Tibial artery (tissue), 4 donors: ENCODE data around the gene GUCY2D.

Source experiments
- DNase-seq, 2 donors: peaks; one replicate each; pipeline ENCODE4 v3.0.0-alpha.2; 2019
- H3K27ac ChIP-seq, 2 donors: fragments of 200-600 bp; sonication (generic) in 1 of 2; 1 replicate in 1 of 2; 2 replicates in 1 of 2; pipeline ENCODE4 v1.5.1; 2018 to 2019; ENCODE audit warnings: mild to moderate bottlenecking in 1 of 2
- H3K27me3 ChIP-seq, 2 donors: fragments of 200-600 bp; sonication (generic) in 1 of 2; one replicate each; pipeline versions ENCODE4 v1.5.1 to v1.6.0; 2016 to 2019
- H3K36me3 ChIP-seq, 3 donors: fragments of 200-600 bp; sonication (generic) in 2 of 3; one replicate each; pipeline ENCODE4 v1.5.1; 2016 to 2019; ENCODE audit warnings: mild to moderate bottlenecking in 2 of 3
- H3K4me1 ChIP-seq, 4 donors: fragments of 200-600 bp; sonication (generic) in 2 of 4; 1 replicate in 3 of 4; 2 replicates in 1 of 4; pipeline ENCODE4 v1.5.1; 2016 to 2019
- H3K4me3 ChIP-seq, 2 donors: fragments of 200-600 bp; sonication (generic) in 1 of 2; 1 replicate in 1 of 2; 2 replicates in 1 of 2; pipeline ENCODE4 v1.5.1; 2018 to 2019; ENCODE audit warnings: mild to moderate bottlenecking in 2 of 2
- H3K9me3 ChIP-seq, 3 donors: fragments of 200-600 bp; sonication (generic) in 1 of 3; one replicate each; pipeline ENCODE4 v1.5.1; 2016 to 2019
- intact Hi-C: fragments of 100-400 bp; cut with DNase I; formaldehyde crosslinking; loops from one replicate; pipeline ENCODE4 v1.15.0; 2023; ENCODE audit warnings: low total_unique reads
- TF ChIP-seq, protein P1 (sequence below), 2 experiments: fragments of 200-600 bp in 1 of 2; fragments of 450-650 bp in 1 of 2; IDR thresholded peaks; one replicate each; pipeline ENCODE4 v1.5.1; 2017 to 2019; ENCODE audit warnings: antibody characterized with exemption in 2 of 2, mild to moderate bottlenecking in 1 of 2, moderate library complexity in 1 of 2

GUCY2D gene

DNA sequence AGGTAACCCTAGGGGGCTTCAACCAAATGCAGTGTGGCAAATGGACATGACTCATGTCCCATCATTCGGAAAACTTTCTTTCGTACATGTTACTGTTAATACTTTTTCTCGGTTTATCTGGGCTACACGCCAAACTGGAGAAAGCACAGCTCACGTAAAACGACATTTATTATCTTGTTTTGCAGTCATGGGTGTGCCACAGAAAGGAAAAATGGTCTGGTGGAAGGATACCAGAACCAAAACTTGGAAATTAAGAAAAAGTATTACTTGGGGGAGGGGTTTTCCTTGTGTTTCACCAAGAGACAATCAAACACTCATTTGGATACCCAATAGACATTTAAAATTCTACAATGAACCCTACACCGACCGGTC is 60.0 kb downstream of the GUCY2D start:
- peaks cover 0 to 9% (median 3%) of the 10 kb centered on the region in 4 donors for H3K4me1 ChIP-seq
- H3K36me3 ChIP-seq: no peaks in the 10 kb centered on the region
- H3K9me3 ChIP-seq: no peaks in the 10 kb centered on the region
- H3K27ac ChIP-seq: no peak overlapping the region
- DNase-seq: no peak
- H3K4me3 ChIP-seq: no peak overlapping the region
- intact Hi-C loops: loop anchor here (2.0 kb wide), 1 partner anchor 14 kb away; no protein-coding TSS in a partner anchor
- TF ChIP-seq, protein P1, sequence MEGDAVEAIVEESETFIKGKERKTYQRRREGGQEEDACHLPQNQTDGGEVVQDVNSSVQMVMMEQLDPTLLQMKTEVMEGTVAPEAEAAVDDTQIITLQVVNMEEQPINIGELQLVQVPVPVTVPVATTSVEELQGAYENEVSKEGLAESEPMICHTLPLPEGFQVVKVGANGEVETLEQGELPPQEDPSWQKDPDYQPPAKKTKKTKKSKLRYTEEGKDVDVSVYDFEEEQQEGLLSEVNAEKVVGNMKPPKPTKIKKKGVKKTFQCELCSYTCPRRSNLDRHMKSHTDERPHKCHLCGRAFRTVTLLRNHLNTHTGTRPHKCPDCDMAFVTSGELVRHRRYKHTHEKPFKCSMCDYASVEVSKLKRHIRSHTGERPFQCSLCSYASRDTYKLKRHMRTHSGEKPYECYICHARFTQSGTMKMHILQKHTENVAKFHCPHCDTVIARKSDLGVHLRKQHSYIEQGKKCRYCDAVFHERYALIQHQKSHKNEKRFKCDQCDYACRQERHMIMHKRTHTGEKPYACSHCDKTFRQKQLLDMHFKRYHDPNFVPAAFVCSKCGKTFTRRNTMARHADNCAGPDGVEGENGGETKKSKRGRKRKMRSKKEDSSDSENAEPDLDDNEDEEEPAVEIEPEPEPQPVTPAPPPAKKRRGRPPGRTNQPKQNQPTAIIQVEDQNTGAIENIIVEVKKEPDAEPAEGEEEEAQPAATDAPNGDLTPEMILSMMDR (IDR thresholded peaks at IDR 0.05): no peak
- peaks cover 0 to 78% of the 10 kb centered on the region in 2 donors for H3K27me3 ChIP-seq

DNA sequence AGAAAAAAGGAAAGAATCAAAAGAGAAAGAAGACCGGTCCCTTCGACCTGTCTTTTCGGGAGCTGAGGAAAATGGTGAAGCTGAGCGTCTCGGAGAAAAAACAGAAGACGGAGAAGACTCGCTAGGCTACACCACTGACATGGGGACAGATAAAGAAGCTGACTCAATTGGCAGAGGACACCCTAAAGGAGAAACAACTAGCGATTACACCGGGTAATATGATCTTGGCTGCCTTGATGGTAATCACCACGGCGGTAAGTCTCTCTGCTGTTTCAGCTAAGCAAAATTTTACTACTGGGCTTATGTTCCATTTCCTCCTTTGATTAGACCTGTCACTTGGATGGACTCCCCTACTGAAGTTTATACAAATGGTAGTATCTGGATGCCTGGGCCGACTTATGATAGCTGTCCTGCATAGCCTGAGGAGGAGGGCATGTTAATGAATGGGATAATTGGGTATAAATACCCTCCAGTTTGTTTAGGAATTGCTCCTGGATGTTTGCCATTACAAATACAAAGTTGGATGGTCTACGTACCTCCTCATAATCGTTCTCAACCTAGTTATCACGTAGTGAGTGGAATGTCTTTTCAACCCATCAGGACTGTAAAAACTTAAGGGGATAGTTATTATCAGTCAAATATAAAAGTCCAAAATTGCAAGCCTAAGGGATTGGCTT is 60.5 kb downstream of the GUCY2D start:
- Histone ChIP-seq H3K9me3 (no peaks in the 10 kb centered on the region), H3K27me3 (peaks cover 0 to 81% of the 10 kb centered on the region in 2 donors), H3K36me3 (no peaks in the 10 kb centered on the region), H3K4me1 (peaks cover 0 to 7% (median 3%) of the 10 kb centered on the region in 4 donors), H3K4me3 (no peak overlapping the region), H3K27ac (no peak overlapping the region)
- intact Hi-C loops: loop anchor here (2.0 kb wide), 1 partner anchor 14 kb away; no protein-coding TSS in a partner anchor
- DNase-seq: no peak
- TF ChIP-seq, protein P1 (IDR thresholded peaks at IDR 0.05): no peak

DNA sequence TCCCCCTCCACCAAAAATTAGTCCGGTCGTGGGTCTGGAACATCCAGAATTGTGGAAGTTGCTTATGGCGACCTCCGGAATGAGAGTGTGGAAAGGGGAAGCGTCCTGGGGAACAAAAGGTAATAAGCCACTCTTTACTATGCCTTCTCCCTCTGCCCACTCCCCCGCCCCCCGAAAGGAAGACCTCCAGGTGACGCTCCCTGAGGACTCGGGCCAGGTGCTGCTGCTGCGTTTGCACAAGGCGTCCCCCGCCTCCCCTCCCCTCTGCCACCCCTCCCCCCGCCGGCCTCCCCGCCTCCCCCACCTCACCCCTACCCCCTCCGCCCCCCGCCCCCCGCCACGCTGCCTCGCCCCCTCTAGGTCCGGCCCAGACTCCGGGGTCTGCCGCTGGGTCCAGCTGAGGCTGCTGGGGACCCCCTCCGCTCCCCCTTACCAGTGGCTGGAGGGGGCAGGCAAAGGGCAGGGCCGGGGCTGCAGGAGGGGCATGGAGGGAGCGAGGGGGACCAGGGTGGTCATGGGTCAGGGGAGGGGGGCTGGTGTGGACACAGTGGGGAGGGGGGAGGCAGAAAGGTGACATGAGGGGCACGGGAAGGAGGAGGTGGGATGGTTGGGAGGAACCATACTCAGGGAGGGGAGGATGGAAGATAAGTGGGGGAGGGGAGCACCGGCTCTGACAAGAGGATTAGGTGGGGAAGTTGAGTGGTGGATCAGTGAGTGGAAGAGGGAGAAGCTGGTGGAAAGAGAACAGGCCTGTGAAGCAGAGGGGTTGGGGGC is 61.5 kb downstream of the GUCY2D start:
- no peaks in the 10 kb centered on the region for H3K36me3 ChIP-seq
- H3K4me3 ChIP-seq: no peak overlapping the region
- H3K27me3 ChIP-seq: peaks cover 0 to 72% of the 10 kb centered on the region in 2 donors
- H3K4me1 ChIP-seq: peaks cover 0 to 7% (median 3%) of the 10 kb centered on the region in 4 donors
- no peaks in the 10 kb centered on the region for H3K9me3 ChIP-seq
- H3K27ac ChIP-seq: no peak overlapping the region
- intact Hi-C loops: loop anchor here (2.0 kb wide), 1 partner anchor 13 kb away; no protein-coding TSS in a partner anchor
- TF ChIP-seq, protein P1 (IDR thresholded peaks at IDR 0.05): no peak
- no peak for DNase-seq

DNA sequence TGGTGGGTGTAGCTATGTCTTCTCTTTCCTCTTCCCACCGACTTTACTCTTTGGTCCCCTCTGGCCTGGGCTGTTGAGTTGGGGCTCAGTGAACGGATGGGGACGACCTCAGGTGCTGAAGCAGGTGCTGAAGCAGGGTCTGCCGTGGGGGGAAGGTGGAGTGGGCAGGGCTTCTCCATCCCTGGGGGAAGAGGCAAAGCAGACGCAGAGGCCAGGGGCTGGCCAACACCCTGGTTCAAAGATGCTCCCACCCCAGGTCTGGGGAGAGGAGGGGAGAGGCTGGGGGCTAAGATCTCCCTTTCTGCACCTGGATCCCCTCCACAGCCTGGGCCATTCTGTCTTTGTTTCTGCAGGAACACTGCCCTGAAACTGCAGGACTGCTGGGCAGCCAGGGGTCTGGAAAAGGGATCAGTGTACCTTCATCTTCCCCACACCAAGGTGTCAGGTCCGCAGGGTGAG is 62.2 kb downstream of the GUCY2D start:
- intact Hi-C loops: no loop called here
- Histone ChIP-seq H3K4me1 (peaks cover 0 to 7% (median 3%) of the 10 kb centered on the region in 4 donors), H3K9me3 (no peaks in the 10 kb centered on the region), H3K27ac (no peak overlapping the region), H3K27me3 (peaks cover 0 to 65% of the 10 kb centered on the region in 2 donors), H3K4me3 (no peak overlapping the region), H3K36me3 (no peaks in the 10 kb centered on the region)
- TF ChIP-seq, protein P1 (IDR thresholded peaks at IDR 0.05): no peak
- DNase-seq: no peak

DNA sequence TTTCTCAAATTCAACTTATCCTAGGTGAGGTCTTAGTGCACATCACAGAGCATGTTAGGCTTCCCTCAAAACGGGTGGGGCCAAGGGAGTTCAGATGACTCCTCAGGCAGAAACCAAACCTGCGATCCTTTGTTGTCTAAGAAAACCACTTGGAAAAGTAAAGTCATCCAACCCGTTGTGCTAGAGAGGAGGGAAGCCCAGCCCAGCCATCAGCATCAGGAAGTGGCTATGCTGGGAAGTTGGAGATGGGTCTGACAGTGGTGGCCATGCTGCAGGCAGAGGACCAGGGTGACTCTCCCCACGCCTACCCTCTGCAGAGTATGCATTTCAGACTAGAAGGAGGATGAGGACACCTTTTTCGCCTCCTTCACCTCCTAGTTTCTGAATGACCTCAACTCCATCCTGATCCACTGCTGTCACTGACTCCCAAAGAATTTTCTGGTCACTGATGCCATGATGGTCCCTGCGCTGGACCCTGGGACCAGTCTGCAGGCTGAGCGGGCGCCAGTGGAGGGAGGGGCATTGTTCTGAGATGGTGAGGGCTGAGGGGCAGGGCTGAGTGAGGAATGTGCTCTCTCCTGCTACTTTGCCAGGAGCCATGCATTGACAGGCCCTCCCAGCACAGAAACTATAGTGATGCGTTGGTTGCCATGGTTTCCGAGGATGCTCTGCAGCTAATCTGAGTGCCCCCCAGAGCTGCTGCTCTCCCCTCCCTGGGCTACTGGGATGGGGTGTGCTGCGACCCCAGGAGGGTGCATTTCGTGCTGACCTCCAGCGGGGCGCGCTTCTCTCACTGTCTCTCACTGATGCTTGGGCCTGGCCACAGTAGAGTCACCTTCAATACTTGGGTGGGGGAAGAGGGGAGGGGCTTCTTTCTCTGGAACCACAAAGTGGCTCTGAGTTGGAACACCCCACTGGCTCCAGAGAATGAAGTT is 64.7 kb downstream of the GUCY2D start:
- H3K4me1 ChIP-seq: peaks cover 0 to 7% (median 3%) of the 10 kb centered on the region in 4 donors
- H3K27ac ChIP-seq: no peak overlapping the region
- H3K36me3 ChIP-seq: no peaks in the 10 kb centered on the region
- no peaks in the 10 kb centered on the region for H3K9me3 ChIP-seq
- no peak for DNase-seq
- intact Hi-C loops: no loop called here
- peaks cover 0 to 62% of the 10 kb centered on the region in 2 donors for H3K27me3 ChIP-seq
- TF ChIP-seq, protein P1 (IDR thresholded peaks at IDR 0.05): no peak
- no peak overlapping the region for H3K4me3 ChIP-seq
